Panc1 (cell line): ENCODE data around the gene SLC1A2.

ENCODE experiments used
- POLR2AphosphoS5 ChIP-seq: IDR thresholded peaks from 2 replicates; pipeline ENCODE4 v1.6.1; 2012; ENCODE audit warnings: mild to moderate bottlenecking, low read depth, low read length, moderate library complexity
- REST ChIP-seq, 2 experiments: IDR thresholded peaks; 2 replicates each; pipeline ENCODE4 v1.6.1; 2011 to 2012; ENCODE audit warnings: low read depth in 2 of 2, control low read depth in 1 of 2, low read length in 1 of 2, mild to moderate bottlenecking in 1 of 2, moderate library complexity in 1 of 2; ENCODE audit not compliant: insufficient read depth in 1 of 2
- SIN3A ChIP-seq: IDR thresholded peaks from 2 replicates; pipeline ENCODE4 v1.6.1; 2012; ENCODE audit warnings: low read depth, mild to moderate bottlenecking, low read length, moderate library complexity, borderline replicate concordance; ENCODE audit not compliant: insufficient read depth
- TCF7L2 ChIP-seq: IDR thresholded peaks from 2 replicates; pipeline ENCODE4 v1.6.1; 2011; ENCODE audit warnings: mild to moderate bottlenecking, low read depth, low read length, inconsistent platforms
- TF ChIP-seq, protein P1 (sequence below): fragments of 450-650 bp; IDR thresholded peaks from 2 replicates; pipeline ENCODE4 v1.5.1; 2017; ENCODE audit warnings: mild to moderate bottlenecking

GRCh38 chr11:35324183-35324886 is 95.0 kb downstream of the SLC1A2 start:
- TF ChIP-seq, protein P1, sequence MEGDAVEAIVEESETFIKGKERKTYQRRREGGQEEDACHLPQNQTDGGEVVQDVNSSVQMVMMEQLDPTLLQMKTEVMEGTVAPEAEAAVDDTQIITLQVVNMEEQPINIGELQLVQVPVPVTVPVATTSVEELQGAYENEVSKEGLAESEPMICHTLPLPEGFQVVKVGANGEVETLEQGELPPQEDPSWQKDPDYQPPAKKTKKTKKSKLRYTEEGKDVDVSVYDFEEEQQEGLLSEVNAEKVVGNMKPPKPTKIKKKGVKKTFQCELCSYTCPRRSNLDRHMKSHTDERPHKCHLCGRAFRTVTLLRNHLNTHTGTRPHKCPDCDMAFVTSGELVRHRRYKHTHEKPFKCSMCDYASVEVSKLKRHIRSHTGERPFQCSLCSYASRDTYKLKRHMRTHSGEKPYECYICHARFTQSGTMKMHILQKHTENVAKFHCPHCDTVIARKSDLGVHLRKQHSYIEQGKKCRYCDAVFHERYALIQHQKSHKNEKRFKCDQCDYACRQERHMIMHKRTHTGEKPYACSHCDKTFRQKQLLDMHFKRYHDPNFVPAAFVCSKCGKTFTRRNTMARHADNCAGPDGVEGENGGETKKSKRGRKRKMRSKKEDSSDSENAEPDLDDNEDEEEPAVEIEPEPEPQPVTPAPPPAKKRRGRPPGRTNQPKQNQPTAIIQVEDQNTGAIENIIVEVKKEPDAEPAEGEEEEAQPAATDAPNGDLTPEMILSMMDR: no peak
- TF ChIP-seq REST (IDR thresholded peaks at IDR 0.05; ENCODE audit: insufficient read depth in 1 of 2, low read depth in 2 of 2, low read length in 1 of 2) (no peak), SIN3A (no peak), POLR2AphosphoS5 (no peak), TCF7L2 (no peak)
